Spinal cord (tissue), 10 donors: ENCODE data around the gene NCF4. TPM values are rescaled to one million over a fixed set of nuclear protein-coding genes. Genes with fewer than 3 reads are reported as not detected.

Experiments used
- DNase-seq, 6 donors: peaks; one replicate each; pipeline versions ENCODE4 v3.0.0 to v3.0.0-alpha.2; 2013 to 2015; ENCODE audit warnings: low spot score in 6 of 6, low read depth in 4 of 6
- H3K27ac ChIP-seq: one replicate; pipeline ENCODE4 v1.5.1; 2013; ENCODE audit warnings: low read depth, low read length, control low read depth
- H3K27me3 ChIP-seq: one replicate; pipeline ENCODE4 v1.6.1; 2013; ENCODE audit warnings: low read length; ENCODE audit not compliant: control insufficient read depth, insufficient read depth
- H3K36me3 ChIP-seq: one replicate; pipeline ENCODE4 v1.6.1; 2013; ENCODE audit warnings: low read length; ENCODE audit not compliant: control insufficient read depth, insufficient read depth
- H3K4me1 ChIP-seq: one replicate; pipeline ENCODE4 v1.6.1; 2013; ENCODE audit warnings: low read length; ENCODE audit not compliant: control insufficient read depth, insufficient read depth
- H3K4me3 ChIP-seq: one replicate; pipeline ENCODE4 v1.5.1; 2013; ENCODE audit warnings: low read depth, low read length, control low read depth
- H3K9me3 ChIP-seq: one replicate; pipeline ENCODE4 v1.6.1; 2013; ENCODE audit warnings: low read length; ENCODE audit not compliant: control insufficient read depth, insufficient read depth
- WGBS: methylation state at CpG from one replicate; pipeline ENCODE4 v1.1.5; 2013; ENCODE audit warnings: missing lambda C conversion rate; ENCODE audit not compliant: insufficient coverage; 5-methylcytosine and 5-hydroxymethylcytosine counted together
- polyA plus RNA-seq, 2 donors: library from polyadenylated mRNA; unstranded; fragments of 120-200 nt; gene quantifications; one replicate each; pipeline ENCODE4 v1.2.1, GENCODE V29; 2013; ENCODE audit not compliant: insufficient read length in 2 of 2
- total RNA-seq, 2 donors: library from RNA; depleted of rRNA in 1 of 2; stranded (reverse); fragments of 120-200 nt in 1 of 2; fragments of >200 nt in 1 of 2; gene quantifications; one replicate each; pipeline versions ENCODE4 v1.2.3 to v1.2.4, GENCODE V29; 2013 to 2014
- donor health status: healthy.

NCF4 gene
- total and polyA plus RNA-seq, 4 donors: 3.4 to 9.0 (median 5.3) TPM

- WGBS: 39% methylated on average over 2 of the region's 9 CpGs
- Histone ChIP-seq H3K4me1 (peaks cover 14% of the 10 kb centered on the region), H3K36me3 (no peaks in the 10 kb centered on the region), H3K9me3 (no peaks in the 10 kb centered on the region), H3K27ac (no peak overlapping the region), H3K4me3 (no peak overlapping the region), H3K27me3 (peaks cover 49% of the 10 kb centered on the region)
- no peak for DNase-seq
Observed at GRCh38 chr22:36819112-36819511, 41.7 kb upstream of the NCF4 start.

GRCh38 chr22:36822581-36822980, 38.2 kb upstream of the NCF4 start:
- WGBS: 52% methylated on average over 4 of the region's 6 CpGs
- no peaks in the 10 kb centered on the region for H3K36me3 ChIP-seq
- H3K9me3 ChIP-seq: no peaks in the 10 kb centered on the region
- H3K4me1 ChIP-seq: no peaks in the 10 kb centered on the region
- DNase-seq: no peak
- no peak overlapping the region for H3K4me3 ChIP-seq
- H3K27me3 ChIP-seq: peaks cover 17% of the 10 kb centered on the region
- no peak overlapping the region for H3K27ac ChIP-seq

GRCh38 chr22:36823186-36823839, 37.5 kb upstream of the NCF4 start:
- no peaks in the 10 kb centered on the region for H3K9me3 ChIP-seq
- no peak overlapping the region for H3K27ac ChIP-seq
- no peaks in the 10 kb centered on the region for H3K36me3 ChIP-seq
- no peaks in the 10 kb centered on the region for H3K4me1 ChIP-seq
- peak in 1 of 6 donors; percentile 37 for DNase-seq
- WGBS: 74% methylated on average over 13 of the region's 17 CpGs
- H3K4me3 ChIP-seq: no peak overlapping the region
- H3K27me3 ChIP-seq: peaks cover 9% of the 10 kb centered on the region

GRCh38 chr22:36824655-36825054, 36.2 kb upstream of the NCF4 start:
- Histone ChIP-seq H3K4me1 (no peaks in the 10 kb centered on the region), H3K27ac (no peak overlapping the region), H3K4me3 (no peak overlapping the region), H3K9me3 (no peaks in the 10 kb centered on the region), H3K27me3 (peaks cover 6% of the 10 kb centered on the region), H3K36me3 (no peaks in the 10 kb centered on the region)
- 96% methylated on average over 2 of the region's 2 CpGs for WGBS
- no peak for DNase-seq

- no peak for DNase-seq
- no peak overlapping the region for H3K27ac ChIP-seq
- WGBS: 69% methylated on average over 3 of the region's 6 CpGs
- H3K27me3 ChIP-seq: no peaks in the 10 kb centered on the region
- H3K4me3 ChIP-seq: no peak overlapping the region
- H3K36me3 ChIP-seq: no peaks in the 10 kb centered on the region
- no peaks in the 10 kb centered on the region for H3K9me3 ChIP-seq
- no peaks in the 10 kb centered on the region for H3K4me1 ChIP-seq
Observed at GRCh38 chr22:36826262-36826661, 34.5 kb upstream of the NCF4 start.

GRCh38 chr22:36828815-36829214, 32.0 kb upstream of the NCF4 start:
- Histone ChIP-seq H3K9me3 (no peaks in the 10 kb centered on the region), H3K27me3 (no peaks in the 10 kb centered on the region), H3K27ac (no peak overlapping the region), H3K4me3 (no peak overlapping the region), H3K36me3 (no peaks in the 10 kb centered on the region), H3K4me1 (no peaks in the 10 kb centered on the region)
- WGBS: 89% methylated on average over 3 of the region's 3 CpGs
- DNase-seq: no peak

GRCh38 chr22:36829370-36830002, 31.3 kb upstream of the NCF4 start:
- H3K4me3 ChIP-seq: no peak overlapping the region
- DNase-seq: no peak
- no peaks in the 10 kb centered on the region for H3K36me3 ChIP-seq
- no peaks in the 10 kb centered on the region for H3K9me3 ChIP-seq
- no peak overlapping the region for H3K27ac ChIP-seq
- H3K4me1 ChIP-seq: no peaks in the 10 kb centered on the region
- WGBS: no CpG with 5 or more reads among the region's 5 CpGs
- H3K27me3 ChIP-seq: no peaks in the 10 kb centered on the region

- Histone ChIP-seq H3K9me3 (no peaks in the 10 kb centered on the region), H3K36me3 (no peaks in the 10 kb centered on the region), H3K4me1 (no peaks in the 10 kb centered on the region), H3K4me3 (no peak overlapping the region), H3K27me3 (no peaks in the 10 kb centered on the region), H3K27ac (no peak overlapping the region)
- WGBS: no CpG with 5 or more reads among the region's 2 CpGs
- DNase-seq: no peak
Observed at GRCh38 chr22:36830601-36831000, 30.2 kb upstream of the NCF4 start.

- no peaks in the 10 kb centered on the region for H3K36me3 ChIP-seq
- H3K4me3 ChIP-seq: no peak overlapping the region
- H3K9me3 ChIP-seq: no peaks in the 10 kb centered on the region
- H3K4me1 ChIP-seq: no peaks in the 10 kb centered on the region
- H3K27ac ChIP-seq: no peak overlapping the region
- H3K27me3 ChIP-seq: no peaks in the 10 kb centered on the region
- no peak for DNase-seq
Observed at GRCh38 chr22:36831206-36831605, 29.6 kb upstream of the NCF4 start.

GRCh38 chr22:36831717-36832116, 29.1 kb upstream of the NCF4 start:
- DNase-seq: no peak
- no peaks in the 10 kb centered on the region for H3K27me3 ChIP-seq
- no peaks in the 10 kb centered on the region for H3K36me3 ChIP-seq
- 94% methylated on average over 3 of the region's 3 CpGs for WGBS
- no peak overlapping the region for H3K27ac ChIP-seq
- H3K4me1 ChIP-seq: no peaks in the 10 kb centered on the region
- H3K9me3 ChIP-seq: no peaks in the 10 kb centered on the region
- H3K4me3 ChIP-seq: no peak overlapping the region
